ENCODE data around the gene NIPBL. TPM values are rescaled to one million over a fixed set of nuclear protein-coding genes. Genes with fewer than 3 reads are reported as not detected.

Gene NIPBL
- total RNA-seq, 2 donors from 2014 or later, result 56.8 to 71.2 TPM

- Mint-ChIP-seq H3K4me3 (no peak overlapping the region), H3K36me3 (no peaks in the 10 kb centered on the region), H3K9me3 (no peaks in the 10 kb centered on the region), H3K27ac (no peak overlapping the region), H3K27me3 (no peaks in the 10 kb centered on the region), H3K4me1 (ENCODE audit: low read depth in 2 of 2) (peaks cover 57 to 66% of the 10 kb centered on the region in 2 donors)
- ATAC-seq (no peak), DNase-seq (ENCODE audit: low spot score) (no peak)
Measured at GRCh38 chr5:36935805-36936204, 59.2 kb downstream of the NIPBL start.

- Mint-ChIP-seq H3K27me3 (no peaks in the 10 kb centered on the region), H3K36me3 (no peaks in the 10 kb centered on the region), H3K4me3 (no peak overlapping the region), H3K27ac (no peak overlapping the region), H3K4me1 (ENCODE audit: low read depth in 2 of 2) (peaks cover 59 to 68% of the 10 kb centered on the region in 2 donors), H3K9me3 (no peaks in the 10 kb centered on the region)
- no peak for DNase-seq (ENCODE audit: low spot score)
- ATAC-seq, result no peak
Measured at GRCh38 chr5:36936309-36936708, 59.7 kb downstream of the NIPBL start.

- ATAC-seq (no peak), DNase-seq (ENCODE audit: low spot score) (no peak)
- H3K9me3 Mint-ChIP-seq, result no peaks in the 10 kb centered on the region
- H3K27me3 Mint-ChIP-seq, result no peaks in the 10 kb centered on the region
- H3K27ac Mint-ChIP-seq, result no peak overlapping the region
- H3K4me1 Mint-ChIP-seq (ENCODE audit: low read depth in 2 of 2), result peaks cover 50 to 54% of the 10 kb centered on the region in 2 donors
- no peak overlapping the region for H3K4me3 Mint-ChIP-seq
- H3K36me3 Mint-ChIP-seq, result no peaks in the 10 kb centered on the region
Measured at GRCh38 chr5:36938129-36938528, 61.6 kb downstream of the NIPBL start.

DNA sequence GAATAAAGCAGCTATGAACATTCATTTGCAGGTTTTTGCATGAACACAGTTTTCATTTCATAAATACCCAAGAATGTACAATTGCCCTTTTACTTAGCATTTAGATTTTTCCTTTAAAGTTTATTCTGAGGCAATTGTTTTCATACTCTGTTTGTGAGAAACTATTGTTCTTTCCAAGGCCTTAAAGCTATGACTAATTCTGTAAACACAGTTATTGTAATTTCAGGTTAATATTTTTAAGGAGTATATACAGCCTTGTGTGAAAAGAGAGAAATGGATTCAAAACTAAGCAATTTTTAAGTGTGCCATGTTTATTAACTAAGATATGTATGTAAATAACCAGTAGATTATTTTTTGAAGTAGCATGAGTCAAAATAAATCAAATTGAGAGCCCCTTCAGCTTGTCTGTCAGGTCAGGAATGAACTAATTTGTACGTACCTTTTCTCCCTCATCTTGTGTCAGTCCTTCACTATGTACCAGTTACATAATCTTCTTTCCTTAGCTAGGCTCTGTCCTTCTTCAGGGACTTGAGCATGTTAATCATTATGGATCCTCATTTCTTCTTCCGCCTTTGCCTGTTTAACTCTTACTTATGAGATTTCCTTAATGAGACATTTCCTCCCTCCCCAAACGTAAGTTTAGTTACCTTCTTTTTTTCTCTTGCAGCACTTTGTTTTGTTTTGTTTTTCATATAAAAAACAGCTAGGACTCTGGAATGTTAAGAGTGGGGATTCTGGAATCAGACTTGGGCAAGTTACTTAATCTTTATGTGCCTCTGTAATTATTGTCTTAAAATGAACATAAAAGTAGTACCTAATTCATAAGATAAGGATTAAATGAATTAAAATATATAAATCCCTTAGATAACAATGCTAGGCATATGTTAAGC, 63.6 kb downstream of the NIPBL start:
- H3K27ac Mint-ChIP-seq, result no peak overlapping the region
- no peaks in the 10 kb centered on the region for H3K36me3 Mint-ChIP-seq
- no peak for DNase-seq (ENCODE audit: low spot score)
- no peak overlapping the region for H3K4me3 Mint-ChIP-seq
- no peaks in the 10 kb centered on the region for H3K9me3 Mint-ChIP-seq
- ATAC-seq, result no peak
- no peaks in the 10 kb centered on the region for H3K27me3 Mint-ChIP-seq
- H3K4me1 Mint-ChIP-seq (ENCODE audit: low read depth in 2 of 2), result peaks cover 45 to 48% of the 10 kb centered on the region in 2 donors

DNA sequence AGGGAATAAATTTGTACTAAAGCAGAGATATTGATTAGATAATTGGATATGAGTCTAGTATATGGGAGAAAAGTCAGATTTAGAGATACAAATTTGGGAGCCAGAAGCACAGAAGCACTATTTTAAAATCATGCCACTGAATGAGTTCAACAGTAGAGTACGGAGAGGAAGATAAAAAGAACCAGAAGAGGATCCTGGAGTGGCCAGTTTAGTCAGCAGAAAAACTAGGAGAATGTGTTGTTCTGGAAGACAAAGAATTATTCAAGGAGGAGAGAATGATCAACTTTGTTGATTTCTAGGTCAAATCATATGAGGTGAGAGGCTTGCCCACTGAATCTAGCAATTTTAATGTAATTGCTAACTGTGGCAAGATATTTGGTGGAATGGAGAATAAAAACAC, 67.0 kb downstream of the NIPBL start:
- ATAC-seq (no peak), DNase-seq (ENCODE audit: low spot score) (no peak)
- Mint-ChIP-seq H3K4me1 (ENCODE audit: low read depth in 2 of 2) (peaks cover 27 to 33% of the 10 kb centered on the region in 2 donors), H3K36me3 (no peaks in the 10 kb centered on the region), H3K27me3 (no peaks in the 10 kb centered on the region), H3K27ac (no peak overlapping the region), H3K9me3 (no peaks in the 10 kb centered on the region), H3K4me3 (no peak overlapping the region)

- Mint-ChIP-seq H3K4me3 (no peak overlapping the region), H3K36me3 (no peaks in the 10 kb centered on the region), H3K9me3 (no peaks in the 10 kb centered on the region), H3K27me3 (no peaks in the 10 kb centered on the region), H3K27ac (no peak overlapping the region), H3K4me1 (ENCODE audit: low read depth in 2 of 2) (peaks cover 27 to 29% of the 10 kb centered on the region in 2 donors)
- DNase-seq (ENCODE audit: low spot score) (no peak), ATAC-seq (no peak)
Measured at GRCh38 chr5:36944024-36944423, 67.5 kb downstream of the NIPBL start.

GRCh38 chr5:36944607-36945225, 68.1 kb downstream of the NIPBL start:
- no peak overlapping the region for H3K27ac Mint-ChIP-seq
- H3K27me3 Mint-ChIP-seq, result no peaks in the 10 kb centered on the region
- H3K4me3 Mint-ChIP-seq, result no peak overlapping the region
- DNase-seq (ENCODE audit: low spot score) (no peak), ATAC-seq (no peak)
- H3K4me1 Mint-ChIP-seq (ENCODE audit: low read depth in 2 of 2), result peaks cover 26 to 30% of the 10 kb centered on the region in 2 donors
- no peaks in the 10 kb centered on the region for H3K36me3 Mint-ChIP-seq
- no peaks in the 10 kb centered on the region for H3K9me3 Mint-ChIP-seq

GRCh38 chr5:36945687-36946086, 69.1 kb downstream of the NIPBL start:
- Mint-ChIP-seq H3K9me3 (no peaks in the 10 kb centered on the region), H3K27me3 (no peaks in the 10 kb centered on the region), H3K36me3 (no peaks in the 10 kb centered on the region), H3K4me3 (no peak overlapping the region), H3K4me1 (ENCODE audit: low read depth in 2 of 2) (peaks cover 27 to 33% of the 10 kb centered on the region in 2 donors), H3K27ac (no peak overlapping the region)
- DNase-seq (ENCODE audit: low spot score), result no peak
- no peak for ATAC-seq

- no peak for DNase-seq (ENCODE audit: low spot score)
- H3K27ac Mint-ChIP-seq, result no peak overlapping the region
- no peak for ATAC-seq
- H3K4me1 Mint-ChIP-seq (ENCODE audit: low read depth in 2 of 2), result peaks cover 30 to 35% of the 10 kb centered on the region in 2 donors
- H3K36me3 Mint-ChIP-seq, result no peaks in the 10 kb centered on the region
- H3K4me3 Mint-ChIP-seq, result no peak overlapping the region
- H3K9me3 Mint-ChIP-seq, result no peaks in the 10 kb centered on the region
- H3K27me3 Mint-ChIP-seq, result no peaks in the 10 kb centered on the region
Measured at GRCh38 chr5:36946101-36946500, 69.5 kb downstream of the NIPBL start.

DNA sequence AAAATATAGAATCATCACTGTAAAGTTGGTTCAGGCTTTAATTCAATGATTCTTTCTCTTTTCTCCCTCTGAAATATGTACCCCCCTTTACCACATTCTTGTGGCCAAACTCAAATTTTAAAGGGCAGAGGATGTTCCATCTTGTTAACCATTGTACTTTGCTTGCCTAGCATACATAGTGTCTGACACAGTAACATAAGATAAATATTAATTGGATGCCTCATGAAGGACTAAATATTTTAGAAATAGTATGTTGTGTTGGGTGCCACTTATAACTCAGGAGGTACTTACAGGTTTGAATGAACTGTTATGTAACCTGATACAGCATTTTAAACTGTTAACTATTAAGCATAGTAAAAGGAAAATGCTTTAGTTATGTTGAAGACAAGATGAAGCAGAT, 71.5 kb downstream of the NIPBL start:
- no peaks in the 10 kb centered on the region for H3K27me3 Mint-ChIP-seq
- no peaks in the 10 kb centered on the region for H3K9me3 Mint-ChIP-seq
- ATAC-seq, result no peak
- DNase-seq (ENCODE audit: low spot score), result no peak
- H3K4me3 Mint-ChIP-seq, result no peak overlapping the region
- H3K36me3 Mint-ChIP-seq, result no peaks in the 10 kb centered on the region
- H3K4me1 Mint-ChIP-seq (ENCODE audit: low read depth in 2 of 2), result peaks cover 38 to 46% of the 10 kb centered on the region in 2 donors
- H3K27ac Mint-ChIP-seq, result no peak overlapping the region

GRCh38 chr5:36948650-36949049, 72.1 kb downstream of the NIPBL start:
- no peaks in the 10 kb centered on the region for H3K9me3 Mint-ChIP-seq
- H3K27me3 Mint-ChIP-seq, result no peaks in the 10 kb centered on the region
- ATAC-seq (no peak), DNase-seq (ENCODE audit: low spot score) (no peak)
- no peak overlapping the region for H3K4me3 Mint-ChIP-seq
- H3K27ac Mint-ChIP-seq, result no peak overlapping the region
- H3K4me1 Mint-ChIP-seq (ENCODE audit: low read depth in 2 of 2), result peaks cover 38 to 43% of the 10 kb centered on the region in 2 donors
- no peaks in the 10 kb centered on the region for H3K36me3 Mint-ChIP-seq

GRCh38 chr5:36949593-36949992, 73.0 kb downstream of the NIPBL start:
- DNase-seq (ENCODE audit: low spot score) (no peak), ATAC-seq (no peak)
- peaks cover 35 to 43% of the 10 kb centered on the region in 2 donors for H3K4me1 Mint-ChIP-seq (ENCODE audit: low read depth in 2 of 2)
- no peak overlapping the region for H3K4me3 Mint-ChIP-seq
- no peaks in the 10 kb centered on the region for H3K9me3 Mint-ChIP-seq
- no peak overlapping the region for H3K27ac Mint-ChIP-seq
- H3K27me3 Mint-ChIP-seq, result no peaks in the 10 kb centered on the region
- no peaks in the 10 kb centered on the region for H3K36me3 Mint-ChIP-seq

GRCh38 chr5:36950586-36951457, 74.3 kb downstream of the NIPBL start:
- peak overlapping the region in 1 of 2 donors; percentile 12 for H3K27ac Mint-ChIP-seq
- peaks cover 35 to 43% of the 10 kb centered on the region in 2 donors for H3K4me1 Mint-ChIP-seq (ENCODE audit: low read depth in 2 of 2)
- H3K36me3 Mint-ChIP-seq, result no peaks in the 10 kb centered on the region
- H3K27me3 Mint-ChIP-seq, result no peaks in the 10 kb centered on the region
- no peak for ATAC-seq
- H3K4me3 Mint-ChIP-seq, result no peak overlapping the region
- DNase-seq (ENCODE audit: low spot score), result no peak
- H3K9me3 Mint-ChIP-seq, result no peaks in the 10 kb centered on the region

All from natural killer cell treated with Interleukin-12 subunit alpha and Interleukin-12 subunit beta and Interleukin-15 and Interleukin-18, amount 100 ng/mL, for 72 hours (primary cell).